Smooth muscle cell of trachea (primary cell): ENCODE measurements around the gene RPS27L. TPM values are rescaled to one million over a fixed set of nuclear protein-coding genes. Genes with fewer than 3 reads are reported as not detected.

Source experiments
- total RNA-seq: library from RNA; depleted of rRNA; stranded (reverse); fragments of >200 nt; gene quantifications from 2 replicates; pipeline ENCODE4 v1.2.1, GENCODE V29; 2014

Gene RPS27L
- total RNA-seq: 317 and 373 TPM in 2 replicates

GRCh38 chr15:63157118-63157843, at the start of gene RPS27L:
Gene RPS27L (minus strand): TSS chr15:63157477. CDS start chr15:63157405, 72 bp downstream.

GRCh38 chr15:63188926-63189871, 31.9 kb upstream of the RPS27L start, which contains the start of gene RAB8B:
Gene RAB8B (plus strand): TSS chr15:63189606. CDS start chr15:63189625, 19 bp downstream.

GRCh38 chr15:63121382-63122001, 35.8 kb downstream of the RPS27L start, which contains the start of gene LACTB:
Gene LACTB (plus strand): TSS chr15:63121861. CDS start chr15:63121872, 11 bp downstream.

Other genes starting within 250 kb of the RPS27L start
- 169 and 229 TPM in 2 replicates for gene TPM1, start 114.7 kb downstream of the RPS27L start, total RNA-seq
- 25.9 and 27.3 TPM in 2 replicates for gene LACTB, start 35.6 kb downstream of the RPS27L start, total RNA-seq
- gene RAB8B, start 32.1 kb upstream of the RPS27L start, total RNA-seq: 123 and 209 TPM in 2 replicates
- 24.3 and 27.1 TPM in 2 replicates for gene APH1B, start 120.1 kb upstream of the RPS27L start, total RNA-seq
- 94.0 and 255 TPM in 2 replicates for gene CA12, start 224.4 kb upstream of the RPS27L start, total RNA-seq